Measurements from ENCODE around the gene NFATC1.

DNA sequence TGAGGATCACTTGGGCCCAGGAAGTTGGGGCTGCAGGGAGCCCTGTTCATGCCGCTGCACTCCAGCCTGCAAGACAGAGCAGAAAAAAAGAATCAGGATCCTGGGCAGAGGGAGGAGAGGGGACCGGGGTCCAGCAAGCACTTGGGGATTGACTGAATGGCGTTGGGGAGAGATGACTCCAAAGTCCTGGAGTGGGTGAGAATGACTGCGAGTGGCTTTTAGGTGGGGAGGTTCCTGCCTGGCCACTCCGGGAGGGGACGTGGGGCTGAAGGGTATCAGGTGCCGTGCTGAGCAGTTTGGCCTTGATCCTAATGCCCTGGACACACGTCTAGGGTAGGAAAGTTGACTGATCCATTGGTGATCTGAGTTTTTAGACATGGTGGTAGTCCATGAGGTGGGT, 3.5 kb upstream of the NFATC1 start:
- TF ChIP-seq, protein P1, sequence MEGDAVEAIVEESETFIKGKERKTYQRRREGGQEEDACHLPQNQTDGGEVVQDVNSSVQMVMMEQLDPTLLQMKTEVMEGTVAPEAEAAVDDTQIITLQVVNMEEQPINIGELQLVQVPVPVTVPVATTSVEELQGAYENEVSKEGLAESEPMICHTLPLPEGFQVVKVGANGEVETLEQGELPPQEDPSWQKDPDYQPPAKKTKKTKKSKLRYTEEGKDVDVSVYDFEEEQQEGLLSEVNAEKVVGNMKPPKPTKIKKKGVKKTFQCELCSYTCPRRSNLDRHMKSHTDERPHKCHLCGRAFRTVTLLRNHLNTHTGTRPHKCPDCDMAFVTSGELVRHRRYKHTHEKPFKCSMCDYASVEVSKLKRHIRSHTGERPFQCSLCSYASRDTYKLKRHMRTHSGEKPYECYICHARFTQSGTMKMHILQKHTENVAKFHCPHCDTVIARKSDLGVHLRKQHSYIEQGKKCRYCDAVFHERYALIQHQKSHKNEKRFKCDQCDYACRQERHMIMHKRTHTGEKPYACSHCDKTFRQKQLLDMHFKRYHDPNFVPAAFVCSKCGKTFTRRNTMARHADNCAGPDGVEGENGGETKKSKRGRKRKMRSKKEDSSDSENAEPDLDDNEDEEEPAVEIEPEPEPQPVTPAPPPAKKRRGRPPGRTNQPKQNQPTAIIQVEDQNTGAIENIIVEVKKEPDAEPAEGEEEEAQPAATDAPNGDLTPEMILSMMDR (IDR thresholded peaks at IDR 0.05), result no peak
- TF ChIP-seq POLR2A (IDR thresholded peaks at IDR 0.05), result no peak
- TF ChIP-seq EP300 (IDR thresholded peaks at IDR 0.05), result no peak
- no peak for TF ChIP-seq POLR2AphosphoS5 (IDR thresholded peaks at IDR 0.05)

Measured in suprapubic skin (tissue), 4 donors.